Measurements from ENCODE around the gene NCOR1. TPM values are rescaled to one million over a fixed set of nuclear protein-coding genes. Genes with fewer than 3 reads are reported as not detected.

Gene NCOR1
- total RNA-seq, 1 experiment from 2014 or later, result 72.8 TPM

DNA sequence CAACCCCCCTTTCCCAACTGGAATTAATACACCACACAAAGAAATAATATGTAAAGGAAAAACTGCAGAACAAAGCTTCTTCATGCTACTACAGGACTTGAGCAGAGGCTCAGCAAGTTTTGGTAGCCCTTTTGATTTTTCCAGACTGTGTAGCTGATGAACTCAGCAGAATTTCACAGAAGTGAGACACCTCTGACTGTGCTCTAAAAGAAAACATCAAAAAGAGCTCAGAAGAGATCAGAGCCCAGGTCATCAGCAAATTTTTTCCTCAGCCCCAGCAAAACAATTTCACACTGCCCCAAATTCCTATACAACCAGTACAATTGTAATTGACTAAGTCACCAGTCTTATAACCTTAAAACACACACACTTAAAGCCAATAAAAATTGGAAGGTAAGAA, 177.7 kb downstream of the NCOR1 start:
- no peak for DNase-seq (ENCODE audit: extremely low read depth, low read depth)

DNA sequence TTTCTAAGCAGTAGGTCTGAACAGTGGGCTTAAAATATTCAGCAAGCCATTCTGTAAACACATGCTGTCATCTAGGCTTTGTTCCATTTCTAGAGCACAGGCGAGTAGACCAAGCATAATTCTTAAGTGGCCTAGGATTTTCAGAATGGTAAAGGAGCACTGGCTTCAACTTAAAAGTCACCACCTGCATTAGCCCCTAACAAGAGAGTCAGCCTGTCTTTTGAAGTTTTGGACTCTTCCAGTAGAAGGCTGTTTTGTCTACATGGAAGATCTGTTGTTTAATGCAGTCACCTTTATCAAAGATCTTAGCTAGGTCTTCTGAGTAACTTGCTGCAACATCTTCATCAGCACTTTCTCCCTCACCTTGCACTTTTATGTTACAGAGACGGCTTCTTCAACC, 179.1 kb downstream of the NCOR1 start:
- no peak for DNase-seq (ENCODE audit: extremely low read depth, low read depth)

DNA sequence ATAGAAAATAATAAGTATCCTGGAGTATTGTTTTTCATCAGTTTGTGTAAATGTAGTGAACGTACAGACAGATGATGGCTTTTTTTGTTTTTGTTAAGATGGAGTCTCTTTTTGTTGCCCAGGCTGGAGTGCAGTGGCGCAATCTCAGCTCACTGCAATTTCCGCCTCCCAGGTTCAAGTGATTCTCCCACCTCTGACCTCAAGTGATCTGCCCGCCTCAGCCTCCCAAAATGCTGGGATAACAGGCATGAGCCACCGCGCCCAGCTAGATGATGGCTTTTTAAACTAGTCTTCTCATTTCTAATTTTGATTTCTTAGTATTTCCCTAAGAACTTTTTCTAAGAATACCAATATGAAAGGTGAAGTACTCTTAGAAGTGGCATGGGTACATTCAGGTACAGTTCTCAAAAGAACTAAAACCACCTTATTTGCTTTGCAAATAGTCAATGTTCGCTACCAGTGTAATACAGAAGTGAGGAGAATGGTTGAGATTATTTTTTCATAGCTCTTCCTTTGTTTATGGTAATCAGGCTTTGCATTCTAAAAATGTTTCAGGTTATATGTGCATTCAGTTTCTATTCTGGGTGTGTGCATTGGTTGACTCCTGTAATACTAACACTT, 181.5 kb downstream of the NCOR1 start:
- no peak for DNase-seq (ENCODE audit: extremely low read depth, low read depth)

DNA sequence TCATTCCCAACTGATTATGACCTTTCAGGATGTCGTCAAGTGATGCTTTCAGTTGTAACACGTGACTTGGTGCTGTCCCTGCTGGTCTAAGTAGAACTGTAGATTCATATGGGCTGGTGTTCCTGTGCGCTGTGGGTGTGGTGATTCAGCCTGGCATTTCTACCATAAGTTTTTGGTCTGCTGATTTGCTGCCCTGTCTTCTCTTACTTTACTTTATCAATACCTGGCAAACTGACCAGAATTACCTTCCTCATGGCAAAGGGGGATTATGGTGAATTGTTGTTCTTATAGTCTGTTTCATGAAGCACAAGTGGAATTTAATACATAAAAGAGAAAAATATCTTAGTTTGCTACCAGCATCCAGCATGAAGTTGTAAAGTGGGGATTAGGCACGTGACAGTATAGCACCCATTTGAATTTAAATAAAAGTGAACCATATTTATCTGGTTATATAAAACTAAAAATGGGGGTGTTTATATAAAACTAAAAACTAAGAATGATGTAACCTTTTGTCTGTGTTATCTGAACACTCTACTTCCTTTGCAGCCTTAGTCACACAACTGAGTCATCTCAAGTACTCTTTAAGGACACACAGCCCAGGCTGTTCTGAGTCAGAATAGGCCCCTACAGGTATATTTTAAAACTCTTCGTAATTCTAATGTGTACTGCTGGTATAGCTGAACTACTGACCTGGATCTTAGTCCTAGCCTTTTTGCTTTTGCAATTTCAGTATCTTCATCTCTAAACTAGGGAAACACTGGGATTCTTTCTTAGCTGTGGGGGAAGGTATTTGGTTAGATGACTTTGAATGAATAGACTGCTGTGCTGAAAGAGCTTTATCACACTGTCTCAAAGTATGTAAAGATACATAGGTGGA, 187.4 kb downstream of the NCOR1 start:
- peak; percentile 86 for DNase-seq (ENCODE audit: extremely low read depth, low read depth)

DNA sequence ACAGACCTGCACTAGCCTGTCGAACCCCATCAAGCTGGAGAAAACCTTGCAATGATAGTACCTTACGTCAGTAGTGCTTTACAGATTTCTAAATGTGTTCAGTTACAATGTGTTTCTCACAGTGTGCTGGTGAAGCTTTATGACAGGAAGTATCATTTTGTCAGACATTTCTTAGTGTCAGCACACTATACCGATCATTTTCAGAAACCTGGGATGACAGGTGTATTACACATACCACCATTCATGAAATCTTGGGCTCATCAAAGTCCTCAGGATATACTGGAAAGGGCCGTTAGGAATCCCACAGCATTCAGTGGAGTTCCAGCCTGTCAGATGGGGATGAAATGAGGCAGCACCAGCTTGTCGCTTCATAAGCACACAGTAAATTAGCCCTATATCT, 188.4 kb downstream of the NCOR1 start:
- DNase-seq (ENCODE audit: extremely low read depth, low read depth), result no peak

DNA sequence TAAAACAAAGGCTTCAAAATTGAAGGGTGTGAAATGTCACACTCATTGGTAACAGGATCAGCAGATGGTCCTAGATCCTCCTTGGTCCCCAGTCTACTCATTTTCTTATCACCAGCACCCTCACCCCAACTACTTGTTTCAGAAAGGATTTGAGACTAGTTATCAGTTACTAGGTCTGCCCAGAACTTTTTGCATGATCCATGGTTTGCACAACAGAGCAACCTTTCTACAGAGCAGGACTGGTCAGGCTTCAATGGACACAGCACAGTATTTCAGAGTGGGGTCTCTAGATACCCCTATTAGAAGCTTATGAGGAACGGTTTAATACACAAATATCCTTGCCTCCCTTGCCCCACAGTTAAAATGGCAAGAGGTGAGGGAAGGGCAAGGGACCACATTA, 190.1 kb downstream of the NCOR1 start:
- DNase-seq (ENCODE audit: extremely low read depth, low read depth), result no peak

DNA sequence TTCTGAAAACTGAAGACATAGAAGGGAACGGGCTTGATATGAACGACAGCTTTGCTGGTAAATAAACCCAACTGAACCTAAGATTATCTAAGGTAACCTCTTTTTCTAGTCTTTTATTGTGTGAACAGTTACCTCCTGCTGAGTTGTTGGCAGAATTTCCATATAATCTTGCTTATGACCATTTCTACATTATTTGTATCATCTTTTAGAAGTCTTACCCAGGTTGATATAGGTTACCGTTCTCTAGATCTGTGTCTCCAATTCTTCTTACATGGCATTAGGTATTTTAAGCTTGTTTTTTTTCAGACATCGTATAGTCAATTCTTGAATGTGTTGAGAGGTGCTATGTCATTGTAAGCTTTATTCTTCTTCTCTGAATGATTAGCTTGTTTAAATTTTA, 191.5 kb downstream of the NCOR1 start:
- no peak for DNase-seq (ENCODE audit: extremely low read depth, low read depth)

DNA sequence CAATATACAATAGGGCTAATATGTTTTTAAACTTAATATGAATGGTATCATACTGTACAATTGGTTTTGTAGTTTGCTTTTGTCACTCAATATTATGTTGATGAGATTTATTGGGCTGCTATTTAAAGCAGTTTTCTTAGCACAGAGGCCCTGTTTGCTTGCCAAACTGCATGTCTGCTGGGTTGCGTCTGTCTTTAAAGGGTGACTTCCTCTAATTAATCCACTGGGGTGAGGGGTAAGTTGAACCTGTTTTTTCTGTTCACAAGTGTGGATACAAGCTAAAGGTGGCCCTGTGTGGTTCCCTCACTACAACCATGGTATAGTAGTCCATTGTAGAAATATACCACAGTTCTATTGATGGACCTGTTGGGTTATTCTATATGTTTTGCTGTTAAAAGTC, 196.0 kb downstream of the NCOR1 start:
- DNase-seq (ENCODE audit: extremely low read depth, low read depth), result no peak

DNA sequence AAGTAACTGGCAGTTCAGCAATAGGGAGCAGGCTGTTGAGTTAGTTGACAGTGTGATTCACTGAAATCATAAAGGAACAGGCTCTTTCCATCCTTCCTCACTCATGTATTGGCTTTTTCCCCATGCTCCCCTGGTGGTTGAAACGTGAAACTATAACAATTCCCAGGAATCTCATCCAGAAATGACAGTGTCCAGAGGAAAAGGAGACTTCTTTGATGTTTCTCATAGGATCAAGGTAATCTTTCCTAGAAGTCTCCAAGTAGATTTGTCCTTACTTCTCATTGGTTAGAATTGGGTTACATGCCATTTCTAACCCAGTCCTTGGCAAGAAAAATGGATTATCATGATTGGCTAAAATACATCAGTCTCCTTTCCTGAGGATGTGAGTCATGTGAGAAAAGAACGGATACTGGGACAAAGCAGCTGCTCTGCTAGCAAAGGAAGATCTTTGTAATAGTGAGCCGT, 201.4 kb downstream of the NCOR1 start:
- DNase-seq (ENCODE audit: extremely low read depth, low read depth), result peak; percentile 54

DNA sequence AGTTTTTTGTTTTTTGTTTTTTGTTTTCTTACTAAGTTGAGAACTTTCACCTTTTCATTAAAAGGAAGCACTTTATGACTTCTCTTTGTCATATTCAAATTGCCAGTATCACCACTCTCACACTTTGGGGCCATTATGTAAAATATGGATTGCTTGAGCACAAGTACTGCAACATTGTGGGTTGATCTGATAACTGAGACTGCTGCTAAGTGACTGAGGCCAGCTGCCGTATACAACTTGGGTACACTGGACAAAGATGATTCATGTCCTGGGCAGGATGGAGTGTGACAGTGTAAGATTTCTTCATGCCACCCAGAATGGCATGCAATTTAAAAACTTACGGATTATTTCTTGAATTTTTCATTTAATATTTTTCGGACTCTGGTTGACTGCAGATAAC, 207.9 kb downstream of the NCOR1 start:
- no peak for DNase-seq (ENCODE audit: extremely low read depth, low read depth)

DNA sequence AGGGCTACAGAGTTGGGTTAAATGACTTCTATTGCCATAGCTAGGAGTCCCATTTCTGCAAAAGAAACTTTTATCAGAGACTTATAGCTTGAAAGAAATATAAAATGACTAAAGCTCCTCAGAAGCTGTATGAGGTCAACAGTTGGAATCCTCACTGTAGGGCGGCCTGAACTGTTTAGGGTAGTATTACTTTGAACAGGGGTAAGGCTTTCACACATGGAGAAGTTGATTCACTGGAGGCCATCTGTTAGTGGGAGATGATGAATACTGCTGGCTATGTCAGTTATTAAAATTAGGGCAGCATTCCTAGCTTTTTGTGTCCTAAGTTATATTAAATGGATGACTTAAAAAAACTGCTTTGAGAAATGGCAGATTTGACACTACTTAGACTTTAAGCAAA, 209.7 kb downstream of the NCOR1 start:
- no peak for DNase-seq (ENCODE audit: extremely low read depth, low read depth)

DNA sequence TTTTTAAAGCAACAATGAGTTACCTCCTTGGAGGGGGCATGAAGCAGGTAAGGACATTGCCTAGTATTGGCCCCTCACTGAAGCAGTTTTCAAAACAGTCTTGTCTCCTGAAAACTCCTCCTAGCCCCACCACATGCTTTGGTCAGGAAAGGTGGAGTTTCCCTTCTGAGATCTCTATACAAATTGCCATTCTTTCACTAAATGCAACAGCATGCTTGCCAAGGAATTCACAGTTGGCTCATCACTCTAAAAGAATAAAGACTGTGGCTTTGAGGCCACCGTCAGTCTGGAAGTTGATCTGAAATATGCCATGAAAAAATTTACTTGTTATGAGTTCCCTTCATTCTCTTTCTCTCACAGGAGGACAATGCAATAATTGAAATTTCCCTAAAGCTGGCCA, 211.5 kb downstream of the NCOR1 start:
- no peak for DNase-seq (ENCODE audit: extremely low read depth, low read depth)

DNA sequence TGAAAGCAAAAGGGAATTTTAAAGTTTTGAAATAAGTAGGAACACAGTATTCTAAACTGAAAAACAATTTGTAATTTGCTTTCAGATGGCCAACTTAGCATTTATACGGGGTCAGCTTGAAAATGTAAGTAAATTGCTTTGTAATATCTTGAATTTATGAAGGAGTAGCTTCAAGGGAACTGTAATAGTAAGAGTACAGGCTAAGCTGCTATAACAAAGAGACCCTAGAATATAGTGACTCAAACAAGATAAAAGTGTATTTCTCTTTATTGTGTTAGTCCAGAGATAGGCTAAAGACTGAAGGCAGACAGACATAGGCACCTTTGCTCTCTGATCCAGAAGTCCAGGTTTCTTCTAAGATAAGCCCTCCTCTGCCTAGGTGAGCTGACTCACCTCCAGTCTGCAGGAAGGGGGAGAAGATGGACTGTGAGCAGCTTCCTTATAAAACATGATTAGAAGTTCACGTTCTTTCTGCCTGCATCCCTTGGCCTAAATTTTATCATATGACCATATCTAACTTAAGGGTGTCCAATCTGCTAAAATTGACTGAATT, 212.6 kb downstream of the NCOR1 start:
- DNase-seq (ENCODE audit: extremely low read depth, low read depth), result no peak

DNA sequence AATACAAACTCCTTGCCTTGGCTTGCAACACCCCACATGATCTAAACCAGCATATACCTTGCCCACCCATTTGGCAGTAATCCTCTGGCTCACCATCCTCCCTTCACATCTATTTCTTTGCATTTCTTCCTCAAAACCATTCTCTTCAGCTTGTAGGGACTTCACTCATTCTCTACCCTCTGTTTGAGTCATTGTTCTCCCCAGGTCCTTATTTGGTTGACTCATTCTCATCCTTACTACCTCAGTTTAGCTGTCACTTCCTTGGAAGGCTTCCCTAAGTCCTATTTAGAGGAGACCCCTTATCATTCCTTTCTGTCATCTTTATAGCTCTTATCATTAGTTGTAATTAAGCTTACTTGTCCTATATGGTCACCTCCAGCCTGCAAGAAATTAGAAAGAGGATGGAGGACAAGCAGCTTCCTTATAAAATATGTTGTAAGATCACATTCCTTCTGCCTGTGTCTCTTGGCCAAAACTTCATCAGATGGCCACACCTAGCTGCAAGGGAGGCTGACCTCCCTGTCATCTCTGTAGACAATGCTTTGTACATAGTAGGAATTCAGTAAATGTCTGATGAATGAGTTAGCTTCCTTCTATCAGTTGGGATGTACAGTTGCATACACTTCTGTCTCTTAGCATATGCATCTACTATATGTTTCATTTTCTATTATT, 214.0 kb downstream of the NCOR1 start:
- DNase-seq (ENCODE audit: extremely low read depth, low read depth), result no peak

DNA sequence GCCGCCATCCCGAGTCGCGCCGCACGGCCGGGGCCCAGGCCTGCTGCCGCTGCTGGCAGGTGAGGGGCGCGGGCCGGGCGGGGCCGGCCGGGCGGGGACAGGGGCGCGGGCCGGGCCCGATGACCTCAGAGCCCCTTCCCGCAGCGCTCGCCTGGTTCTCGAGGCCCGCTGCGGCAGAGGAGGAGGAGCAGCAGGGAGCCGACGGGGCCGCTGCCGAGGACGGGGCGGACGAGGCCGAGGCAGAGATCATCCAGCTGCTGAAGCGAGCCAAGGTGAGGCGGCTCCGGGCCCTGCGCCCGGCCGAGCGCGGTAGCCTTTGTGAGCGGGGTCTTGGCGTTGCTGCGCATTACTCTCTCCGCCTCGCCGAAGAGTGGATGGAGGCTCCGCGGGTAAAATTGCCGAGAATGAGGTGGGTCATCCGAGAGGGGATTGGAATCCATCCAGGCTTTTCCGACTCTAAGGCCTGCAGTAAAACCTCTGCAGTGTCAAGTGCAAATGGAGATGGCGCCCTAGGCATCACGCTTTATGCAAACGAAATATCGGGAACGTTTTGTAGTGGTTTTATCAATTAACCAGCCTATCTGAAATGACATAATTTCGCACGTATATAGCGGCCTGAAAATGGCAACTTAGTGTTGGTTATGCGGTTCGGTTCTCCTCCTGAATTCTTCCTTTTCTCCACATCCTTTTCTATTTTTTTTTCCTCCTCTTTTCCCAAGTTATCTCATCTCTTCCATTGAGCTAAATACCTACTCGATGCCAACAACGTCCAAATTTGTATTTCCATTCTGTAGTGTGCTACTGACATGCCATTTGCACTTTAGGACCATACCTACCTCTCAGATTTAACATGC, 215.1 kb downstream of the NCOR1 start:
- no peak for DNase-seq (ENCODE audit: extremely low read depth, low read depth)

DNA sequence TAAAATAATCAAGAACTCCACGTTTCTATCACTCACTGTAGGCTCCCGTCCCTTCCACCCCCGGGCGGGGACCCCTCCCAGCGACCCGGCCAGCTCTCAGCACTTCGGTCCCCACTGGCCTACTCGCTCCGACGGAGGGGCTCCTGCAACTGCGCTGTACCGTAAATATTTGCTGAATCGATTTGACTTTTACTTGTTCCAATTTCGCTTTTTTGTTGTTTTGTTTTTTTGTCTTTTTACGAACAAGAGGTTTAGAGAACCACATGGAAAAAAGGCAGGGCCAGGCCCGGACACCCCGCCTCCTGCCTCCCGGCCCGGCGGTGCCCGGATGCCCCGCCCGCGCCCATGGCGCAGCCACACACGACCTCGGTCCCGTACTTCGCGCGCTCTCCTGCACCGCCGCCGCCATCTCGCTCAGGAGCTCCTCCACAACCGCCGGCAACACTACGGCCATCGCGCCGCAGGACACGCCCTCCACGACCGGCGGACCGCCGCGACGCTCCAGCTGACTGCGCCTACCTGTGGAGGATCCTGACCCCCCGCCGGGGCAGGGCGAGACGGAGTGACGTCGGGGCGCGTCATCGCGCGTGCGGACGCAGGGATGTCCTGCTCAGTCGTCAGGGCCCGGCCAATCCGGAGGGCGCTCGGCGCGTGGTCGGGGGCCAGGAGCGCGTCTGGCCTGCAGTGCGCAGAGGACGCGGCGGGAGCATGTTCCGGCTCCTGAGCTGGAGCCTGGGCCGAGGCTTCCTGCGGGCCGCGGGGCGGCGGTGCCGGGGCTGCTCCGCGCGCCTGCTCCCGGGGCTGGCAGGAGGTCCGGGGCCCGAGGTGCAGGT, 216.0 kb downstream of the NCOR1 start, which contains the start of the genes TTC19 and ZSWIM7:
TTC19 (plus strand) TSS at position 684 of the 833 bp plus-strand sequence; CDS start at position 709, 25 bp downstream.
ZSWIM7 (minus strand) TSS at position 564 of the 833 bp plus-strand sequence; CDS start at position 454, 110 bp downstream.
- peak; percentile 90 for DNase-seq (ENCODE audit: extremely low read depth, low read depth)

DNA sequence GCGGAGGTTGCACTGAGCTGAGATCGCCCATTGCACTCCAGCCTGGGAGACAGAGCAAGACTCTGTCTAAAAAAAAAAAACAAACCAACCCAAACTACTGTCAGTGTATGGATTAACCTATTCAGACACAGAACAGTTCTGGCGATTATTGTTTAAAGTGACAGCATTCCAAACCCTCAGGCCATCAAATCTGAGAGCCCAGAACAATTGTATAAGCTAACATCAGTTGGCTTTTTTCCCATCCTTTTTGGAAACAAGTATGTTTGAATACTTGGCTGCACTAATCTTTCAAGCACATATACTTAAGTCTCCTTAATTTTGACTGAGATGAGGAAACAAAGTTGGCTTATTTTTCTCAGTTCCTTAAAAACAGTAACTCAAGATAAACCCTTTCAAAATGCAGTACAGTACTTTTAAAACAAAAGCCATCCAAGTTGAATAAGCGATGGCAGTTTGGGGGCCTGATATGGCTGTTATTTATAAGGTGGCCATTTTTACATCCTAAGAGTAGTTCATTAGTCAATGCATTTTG, 217.2 kb downstream of the NCOR1 start:
- DNase-seq (ENCODE audit: extremely low read depth, low read depth), result no peak

DNA sequence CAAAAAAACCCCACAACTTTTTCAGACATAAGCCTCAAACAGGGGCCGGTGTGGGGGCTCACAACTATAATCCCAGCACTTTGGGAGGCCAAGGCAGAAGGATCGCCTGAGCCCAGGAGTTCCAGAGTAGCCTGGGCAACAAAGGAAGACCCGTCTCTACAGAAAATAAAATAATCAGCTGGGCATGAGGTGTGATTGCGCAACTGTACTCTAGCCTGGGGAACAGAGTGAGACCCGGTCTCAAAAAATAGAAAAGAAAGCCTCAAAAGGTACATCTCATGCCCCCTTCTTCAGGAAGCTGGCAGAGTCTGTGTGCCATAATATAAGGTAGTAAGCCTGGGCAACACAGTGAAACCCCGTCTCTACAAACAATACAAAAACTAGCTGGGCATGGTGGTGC, 219.0 kb downstream of the NCOR1 start:
- DNase-seq (ENCODE audit: extremely low read depth, low read depth), result no peak
